ENCODE results near the gene SEC11A. TPM values are rescaled to one million over a fixed set of nuclear protein-coding genes. Genes with fewer than 3 reads are reported as not detected.

Gene SEC11A
- 31.6 TPM for total RNA-seq

GRCh38 chr15:84716036-84716732 is at the start of gene SEC11A:
TSS of gene SEC11A (minus strand) at chr15:84716139. CDS start at chr15:84716075, 64 bp downstream.
- DNase-seq (ENCODE audit: low spot score in 2 of 2): peak; percentile 88 to 98
- H3K4me1 ChIP-seq: peaks cover 3 to 10% of the 10 kb centered on the region in 2 donors
- peaks cover under 1 to 2% of the 10 kb centered on the region in 2 donors for H3K36me3 ChIP-seq
- intact Hi-C loops (cut with DNase I): loop anchor here (1.0 to 2.0 kb wide), 6 partner anchors 58 to 213 kb away; partner anchors contain the start of genes ALPK3, NMB and WDR73
- H3K9me3 ChIP-seq: no peaks in the 10 kb centered on the region
- no peaks in the 10 kb centered on the region for H3K27me3 ChIP-seq
- TF ChIP-seq, protein P1, sequence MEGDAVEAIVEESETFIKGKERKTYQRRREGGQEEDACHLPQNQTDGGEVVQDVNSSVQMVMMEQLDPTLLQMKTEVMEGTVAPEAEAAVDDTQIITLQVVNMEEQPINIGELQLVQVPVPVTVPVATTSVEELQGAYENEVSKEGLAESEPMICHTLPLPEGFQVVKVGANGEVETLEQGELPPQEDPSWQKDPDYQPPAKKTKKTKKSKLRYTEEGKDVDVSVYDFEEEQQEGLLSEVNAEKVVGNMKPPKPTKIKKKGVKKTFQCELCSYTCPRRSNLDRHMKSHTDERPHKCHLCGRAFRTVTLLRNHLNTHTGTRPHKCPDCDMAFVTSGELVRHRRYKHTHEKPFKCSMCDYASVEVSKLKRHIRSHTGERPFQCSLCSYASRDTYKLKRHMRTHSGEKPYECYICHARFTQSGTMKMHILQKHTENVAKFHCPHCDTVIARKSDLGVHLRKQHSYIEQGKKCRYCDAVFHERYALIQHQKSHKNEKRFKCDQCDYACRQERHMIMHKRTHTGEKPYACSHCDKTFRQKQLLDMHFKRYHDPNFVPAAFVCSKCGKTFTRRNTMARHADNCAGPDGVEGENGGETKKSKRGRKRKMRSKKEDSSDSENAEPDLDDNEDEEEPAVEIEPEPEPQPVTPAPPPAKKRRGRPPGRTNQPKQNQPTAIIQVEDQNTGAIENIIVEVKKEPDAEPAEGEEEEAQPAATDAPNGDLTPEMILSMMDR (IDR thresholded peaks at IDR 0.05): no peak
- H3K4me3 ChIP-seq: peak within 1 kb of the TSS; percentile 70 to 77
- H3K27ac ChIP-seq: peak within 1 kb of the TSS; percentile 88

- no peak overlapping the region for H3K4me3 ChIP-seq
- TF ChIP-seq, protein P1 (IDR thresholded peaks at IDR 0.05): no peak
- no peak overlapping the region for H3K27ac ChIP-seq
- peaks cover 0 to 13% of the 10 kb centered on the region in 2 donors for H3K4me1 ChIP-seq
- intact Hi-C loops (cut with DNase I): no loop called here
- no peaks in the 10 kb centered on the region for H3K9me3 ChIP-seq
- H3K36me3 ChIP-seq: peaks cover 23 to 42% of the 10 kb centered on the region in 2 donors
- DNase-seq (ENCODE audit: low spot score in 2 of 2): no peak
- no peaks in the 10 kb centered on the region for H3K27me3 ChIP-seq
Observed at GRCh38 chr15:84765675-84766074, 49.7 kb upstream of the SEC11A start.

DNA sequence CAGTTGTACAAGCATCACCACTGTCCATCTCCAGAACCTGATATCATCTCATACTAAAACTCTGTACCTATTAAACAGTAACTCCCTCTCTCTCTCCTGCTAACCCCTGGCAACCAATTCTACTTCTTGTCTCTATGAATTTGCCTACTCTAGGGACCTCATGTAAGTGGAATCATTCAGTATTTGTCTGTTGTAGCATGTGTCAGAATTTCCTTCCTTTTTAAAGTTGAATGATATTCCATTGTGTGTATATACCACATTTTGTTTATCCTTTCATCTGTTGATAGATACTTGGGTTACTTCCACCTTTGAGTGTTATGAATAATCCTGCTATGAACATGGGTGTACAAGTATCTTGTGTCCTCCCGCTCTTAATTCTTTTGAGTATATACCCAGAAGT is 49.0 kb upstream of the SEC11A start:
- DNase-seq (ENCODE audit: low spot score in 2 of 2): no peak
- Histone ChIP-seq H3K9me3 (no peaks in the 10 kb centered on the region), H3K27me3 (no peaks in the 10 kb centered on the region), H3K4me1 (peaks cover 0 to 19% of the 10 kb centered on the region in 2 donors), H3K4me3 (no peak overlapping the region), H3K27ac (no peak overlapping the region), H3K36me3 (peaks cover 23 to 42% of the 10 kb centered on the region in 2 donors)
- intact Hi-C loops (cut with DNase I): no loop called here
- TF ChIP-seq, protein P1 (IDR thresholded peaks at IDR 0.05): no peak

- intact Hi-C loops (cut with DNase I): no loop called here
- H3K4me1 ChIP-seq: peaks cover 0 to 19% of the 10 kb centered on the region in 2 donors
- DNase-seq (ENCODE audit: low spot score in 2 of 2): no peak
Observed at GRCh38 chr15:84764585-84764984, 48.6 kb upstream of the SEC11A start.

DNA sequence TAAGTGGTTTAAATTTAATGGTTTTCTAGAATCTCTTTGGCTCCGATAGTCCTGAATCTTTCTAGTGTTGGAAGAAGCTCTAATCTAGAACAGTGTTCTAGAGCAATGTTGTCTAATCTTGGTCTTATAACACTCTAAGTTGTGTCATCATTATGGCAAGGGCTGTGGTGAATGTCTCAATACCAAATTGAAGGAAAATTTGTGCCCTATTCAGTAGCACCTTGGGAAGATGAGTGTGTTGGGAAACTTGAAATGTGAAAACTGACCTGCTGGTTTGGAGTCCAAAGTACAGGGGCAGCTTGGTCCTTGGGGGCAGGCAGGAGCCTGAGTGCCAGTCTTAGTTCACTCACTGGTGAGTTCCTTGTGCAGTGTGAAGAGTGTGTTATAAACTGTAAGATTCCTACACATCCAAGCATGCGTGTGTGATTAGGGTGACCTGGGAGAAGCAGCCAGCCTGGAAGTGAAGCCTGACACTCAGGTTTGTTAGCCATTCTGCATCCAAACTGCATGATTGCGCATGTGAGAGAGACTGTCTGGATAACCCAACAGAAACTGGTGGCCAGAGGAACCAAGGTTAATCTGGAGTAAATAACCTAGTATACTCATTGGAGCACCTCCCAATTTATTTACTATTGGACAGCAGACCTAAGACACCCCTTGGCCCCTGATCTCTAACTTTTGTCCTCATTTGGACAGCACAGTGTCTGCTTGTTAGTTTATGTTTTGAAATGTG is 47.1 kb upstream of the SEC11A start:
- intact Hi-C loops (cut with DNase I): no loop called here
- H3K27ac ChIP-seq: no peak overlapping the region
- TF ChIP-seq, protein P1 (IDR thresholded peaks at IDR 0.05): no peak
- DNase-seq (ENCODE audit: low spot score in 2 of 2): no peak
- no peaks in the 10 kb centered on the region for H3K27me3 ChIP-seq
- H3K36me3 ChIP-seq: peaks cover 17 to 23% of the 10 kb centered on the region in 2 donors
- no peak overlapping the region for H3K4me3 ChIP-seq
- H3K9me3 ChIP-seq: no peaks in the 10 kb centered on the region
- H3K4me1 ChIP-seq: peaks cover 0 to 23% of the 10 kb centered on the region in 2 donors

More at GRCh38 chr15:84764585-84764984, 48.6 kb upstream of the SEC11A start:
- Histone ChIP-seq H3K27me3 (no peaks in the 10 kb centered on the region), H3K4me3 (no peak overlapping the region), H3K36me3 (peaks cover 20 to 39% of the 10 kb centered on the region in 2 donors), H3K27ac (no peak overlapping the region), H3K9me3 (no peaks in the 10 kb centered on the region)
- TF ChIP-seq, protein P1 (IDR thresholded peaks at IDR 0.05): no peak
